Stimulated activated naive CD4-positive, alpha-beta T cell treated with Interleukin-2 at 50 U/mL for 16 hours (primary cell): ENCODE results near the gene DOCK4.

Experiments used
- DNase-seq: peaks from one replicate; lab custom pipeline; 2025; lab: John Stamatoyannopoulos, UW

DOCK4 gene

DNA sequence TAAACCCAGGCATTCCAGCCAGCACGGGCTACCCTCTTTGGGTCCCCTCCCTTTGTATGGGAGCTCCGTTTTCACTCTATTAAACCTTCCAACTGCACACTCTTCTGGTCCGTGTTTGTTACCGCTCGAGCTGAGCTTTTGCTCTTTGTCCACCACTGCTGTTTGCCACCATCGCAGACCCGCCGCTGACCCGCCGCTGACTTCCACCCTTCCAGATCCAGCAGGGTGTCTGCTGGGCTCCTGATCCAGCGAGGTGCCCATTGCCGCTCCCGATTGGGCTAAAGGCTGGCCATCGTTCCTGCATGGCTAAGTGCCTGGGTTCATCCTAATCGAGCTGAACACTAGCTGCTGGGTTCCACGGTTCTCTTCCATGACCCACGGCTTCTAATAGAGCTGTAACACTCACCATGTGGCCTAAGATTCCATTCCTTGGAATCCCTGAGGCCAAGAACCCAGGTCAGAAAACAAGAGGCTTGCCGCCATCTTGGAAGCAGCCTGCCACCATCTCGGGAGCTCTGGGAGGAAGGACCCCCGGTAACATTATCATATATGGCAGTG, 14.8 kb upstream of the DOCK4 start:
- DNase-seq, result no peak

- no peak for DNase-seq
Measured at GRCh38 chr7:112215787-112216186, 9.6 kb upstream of the DOCK4 start.

GRCh38 chr7:112214883-112215282, 8.7 kb upstream of the DOCK4 start:
- no peak for DNase-seq

DNA sequence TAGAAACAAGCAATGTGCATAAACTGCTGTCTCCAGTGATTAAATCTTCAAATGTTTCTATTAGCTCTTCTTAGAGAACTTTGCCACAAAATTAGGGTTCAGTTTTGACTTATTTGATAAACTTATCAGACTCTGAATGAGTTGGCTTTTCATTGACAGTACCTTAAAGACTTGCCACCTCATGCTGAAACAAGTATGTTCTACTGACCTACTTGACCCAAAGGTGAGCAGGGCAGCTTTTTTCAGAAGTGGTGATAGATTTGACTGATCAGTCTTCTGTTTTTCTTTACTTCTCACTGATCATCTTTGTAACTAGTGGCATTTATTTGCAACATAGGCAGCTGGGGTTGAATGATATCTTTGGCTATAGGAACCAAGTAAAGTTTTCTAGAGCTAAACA, 8.1 kb upstream of the DOCK4 start:
- DNase-seq, result no peak

DNA sequence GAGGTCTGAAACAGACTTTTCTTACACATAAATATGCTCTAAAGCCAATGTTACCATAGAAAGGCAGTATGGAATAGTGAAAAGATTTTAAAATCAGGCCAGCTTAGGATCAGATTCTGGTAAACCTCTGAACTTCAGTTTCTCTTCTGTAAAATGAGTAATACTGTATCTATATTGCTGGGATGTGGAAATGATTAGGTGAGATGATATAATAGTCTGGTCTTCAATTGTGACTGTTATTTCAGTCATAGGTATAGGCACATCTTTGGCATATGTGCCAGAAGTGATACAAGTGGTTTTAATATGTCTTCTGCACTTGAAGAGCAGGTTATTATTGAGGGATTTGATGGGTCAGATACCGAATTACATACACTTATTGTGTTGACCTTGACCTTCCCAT, 7.5 kb upstream of the DOCK4 start:
- no peak for DNase-seq

- DNase-seq, result no peak
Measured at GRCh38 chr7:112212571-112212970, 6.4 kb upstream of the DOCK4 start.

DNA sequence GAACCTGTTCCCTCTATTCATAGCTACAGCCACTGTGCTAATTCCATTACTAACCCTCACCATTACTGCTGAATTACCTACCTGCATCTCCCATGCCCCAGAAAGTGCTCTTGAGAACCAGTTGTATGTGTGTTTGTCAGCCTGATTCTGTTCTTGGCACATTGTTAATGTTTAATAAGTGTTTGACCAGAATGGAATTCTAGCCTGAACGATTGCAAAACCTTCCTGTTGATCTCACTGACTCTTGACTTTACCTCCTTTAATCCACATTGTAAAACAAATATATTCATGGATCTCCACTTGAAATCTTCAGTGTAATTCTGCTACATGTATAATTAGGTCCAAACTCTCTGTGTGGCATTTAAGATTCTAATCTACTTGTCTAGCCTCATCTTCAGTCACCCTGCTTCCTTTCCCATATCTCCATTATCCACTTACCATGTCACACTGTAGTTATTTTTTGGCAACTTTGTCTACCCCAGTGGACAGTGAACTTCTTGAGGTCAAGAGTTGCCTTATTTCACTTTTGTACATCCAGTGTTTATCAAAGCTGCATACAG, 5.2 kb upstream of the DOCK4 start:
- no peak for DNase-seq

GRCh38 chr7:112207765-112208164, 1.6 kb upstream of the DOCK4 start:
- DNase-seq, result no peak

DNA sequence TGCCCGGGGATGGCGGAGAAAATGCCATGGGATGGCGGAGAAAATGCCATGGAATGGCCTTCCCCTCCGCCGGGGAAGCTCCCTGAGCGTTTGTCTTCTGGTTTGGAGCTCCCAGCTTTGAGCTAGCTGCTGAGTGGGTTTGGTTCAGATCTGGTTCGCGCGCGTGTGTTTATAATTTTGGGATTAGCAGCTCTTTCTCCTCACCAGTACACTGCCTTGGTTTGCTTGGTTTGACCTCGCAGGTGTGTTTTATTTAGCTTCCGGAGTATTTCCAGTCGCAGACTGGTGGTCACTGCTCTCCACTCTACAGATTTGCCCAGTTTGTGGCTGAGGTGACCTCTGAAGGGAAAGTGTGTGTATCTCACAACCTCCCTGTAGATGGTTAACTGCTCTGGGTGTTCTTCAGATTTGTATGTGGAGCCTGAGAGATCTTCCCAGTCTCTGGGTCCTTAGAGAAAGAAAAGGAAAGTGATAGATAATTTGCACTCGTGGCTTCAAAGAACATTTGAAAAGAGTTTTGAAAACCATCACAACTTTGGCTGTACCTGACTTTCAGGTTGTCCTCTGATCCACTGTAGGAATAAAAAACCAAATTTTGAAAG, 893 bp upstream of the DOCK4 start:
- DNase-seq, result no peak

GRCh38 chr7:112205343-112206237, 609 bp downstream of the DOCK4 start:
- peak; percentile 39 for DNase-seq

- no peak for DNase-seq
Measured at GRCh38 chr7:112204499-112205342, 1.5 kb downstream of the DOCK4 start.

DNA sequence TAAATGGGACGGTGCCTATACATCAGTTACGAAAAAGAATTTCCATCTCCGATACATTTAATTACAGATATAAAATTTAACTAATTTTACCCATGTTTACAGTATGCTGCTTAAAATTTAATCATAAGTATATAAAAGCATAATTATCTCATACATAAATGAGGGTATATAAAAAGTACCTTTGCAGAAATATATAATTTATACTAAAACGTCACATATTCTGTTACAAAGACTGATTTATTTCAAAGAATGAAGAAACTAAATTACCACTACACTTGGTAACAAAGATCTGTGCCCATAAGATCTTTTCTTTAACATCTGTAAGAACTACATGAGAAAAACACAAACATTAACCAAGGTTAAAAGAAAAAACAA, 2.8 kb downstream of the DOCK4 start:
- no peak for DNase-seq

GRCh38 chr7:112202816-112203215, 3.4 kb downstream of the DOCK4 start:
- DNase-seq, result peak; percentile 1

DNA sequence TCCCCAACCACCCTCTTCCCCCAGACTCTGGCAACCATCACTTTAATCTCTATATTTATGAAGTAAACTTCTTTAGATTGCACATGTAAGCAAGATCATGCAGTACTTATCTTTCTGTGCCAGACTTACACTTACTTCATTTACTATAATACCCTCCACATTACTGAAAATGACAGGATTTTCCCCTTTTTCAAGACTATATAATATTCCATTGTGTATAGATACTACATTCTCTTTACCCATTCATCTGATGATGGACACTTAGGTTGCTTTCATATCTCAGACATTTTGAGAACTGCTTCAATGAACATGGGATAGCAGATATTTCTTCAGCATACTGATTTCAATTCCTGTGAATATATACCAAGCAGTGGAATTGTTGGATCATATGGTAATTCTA, 4.4 kb downstream of the DOCK4 start:
- DNase-seq, result no peak

GRCh38 chr7:112201411-112201810, 4.8 kb downstream of the DOCK4 start:
- DNase-seq, result no peak

DNA sequence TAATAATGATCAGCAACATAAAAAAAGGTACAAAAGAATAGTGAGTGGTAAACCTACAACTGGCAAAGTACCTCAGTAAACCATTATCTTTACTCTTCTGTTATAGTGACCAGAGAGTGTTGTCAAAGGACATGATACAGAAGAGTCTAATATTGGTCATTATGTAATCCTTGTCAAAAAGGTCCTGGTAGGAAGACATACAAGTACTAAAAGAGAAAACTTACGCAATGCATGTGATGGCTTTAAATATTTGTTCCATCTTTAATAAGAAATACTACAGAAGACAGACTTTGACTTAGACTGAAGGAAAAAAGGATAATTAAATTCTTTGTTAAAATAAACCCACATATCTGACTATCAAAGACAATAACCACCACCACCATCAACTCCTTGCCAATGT, 6.5 kb downstream of the DOCK4 start:
- DNase-seq, result no peak

GRCh38 chr7:112199035-112199655, 7.1 kb downstream of the DOCK4 start:
- no peak for DNase-seq

DNA sequence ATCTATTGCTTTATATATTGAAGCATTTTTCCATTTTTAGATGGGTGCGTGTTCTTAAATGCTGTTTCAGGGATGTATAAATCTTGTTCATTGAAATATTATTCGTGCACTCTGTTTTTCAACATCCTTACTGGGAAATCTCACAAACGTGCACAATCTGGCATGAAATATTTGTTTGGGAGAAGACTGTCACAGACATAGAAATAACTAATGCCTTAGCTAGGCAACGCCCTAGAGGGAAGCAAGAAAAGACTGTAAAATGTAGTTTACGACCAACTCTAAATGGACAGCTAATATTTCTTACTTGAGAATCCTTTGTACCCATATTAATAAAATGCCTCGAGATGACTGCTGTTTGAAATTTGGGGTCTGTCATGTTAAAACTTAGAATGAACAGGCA, 8.9 kb downstream of the DOCK4 start:
- DNase-seq, result no peak

- no peak for DNase-seq
Measured at GRCh38 chr7:112195717-112196116, 10.5 kb downstream of the DOCK4 start.

GRCh38 chr7:112193915-112194502, 12.2 kb downstream of the DOCK4 start:
- no peak for DNase-seq
